Panc1 (cell line): ENCODE results near the gene ZYG11B. TPM values are rescaled to one million over a fixed set of nuclear protein-coding genes. Genes with fewer than 3 reads are reported as not detected.

Source experiments
- ATAC-seq: fragments of 200-7000 bp; cut with Tn5 transposase; 2 replicates; pipeline ENCODE4 v1.9.1; 2020; ENCODE audit warnings: mild to moderate bottlenecking, moderate library complexity
- BruUV-seq: library from RNA; stranded (reverse); fragments of 400-500 nt; replicated peaks from 2 replicates; lab custom pipeline; 2021; lab: Mats Ljungman, UMichigan
- CTCF ChIA-PET: fragments of 300-600 bp; sonication (Branson Sonifier 250); formaldehyde crosslinking; loops from one replicate; lab custom pipeline; 2022; ENCODE audit warnings: antibody characterized with exemption; lab: Charles Lee
- POLR2A ChIA-PET: fragments of 300-600 bp; sonication (Branson Sonifier 250); formaldehyde crosslinking; loops from one replicate; lab custom pipeline; 2022; ENCODE audit warnings: antibody characterized with exemption; lab: Charles Lee
- DNase-seq: peaks from one replicate; pipeline ENCODE4 v3.0.0-alpha.2; 2010; ENCODE audit warnings: low read depth, low spot score
- H3K27ac ChIP-seq: 2 replicates; pipeline ENCODE4 v1.5.1; 2011; ENCODE audit warnings: mild to moderate bottlenecking, low read length, inconsistent platforms
- H3K27me3 ChIP-seq: fragments of 200-500 bp; sonication (Bioruptor generic); 2 replicates; pipeline ENCODE4 v1.6.0; 2014; ENCODE audit warnings: low read length, inconsistent platforms; ENCODE audit not compliant: control insufficient read depth, insufficient read depth
- H3K36me3 ChIP-seq: fragments of 200-500 bp; sonication (Bioruptor generic); 2 replicates; pipeline ENCODE4 v1.5.1; 2014; ENCODE audit warnings: inconsistent platforms, mild to moderate bottlenecking, low read length, moderate library complexity; ENCODE audit not compliant: control insufficient read depth, insufficient read depth
- H3K4me1 ChIP-seq: 2 replicates; pipeline ENCODE4 v1.5.1; 2011; ENCODE audit warnings: inconsistent platforms, mild to moderate bottlenecking, low read length, moderate library complexity; ENCODE audit not compliant: control insufficient read depth, insufficient read depth
- H3K4me3 ChIP-seq, 2 experiments: 2 replicates each; pipeline ENCODE4 v1.5.1; 2011 to 2012; ENCODE audit warnings: low read depth in 2 of 2, low read length in 2 of 2, mild to moderate bottlenecking in 2 of 2, inconsistent platforms in 1 of 2, moderate library complexity in 1 of 2
- H3K9me3 ChIP-seq: fragments of 200-500 bp; sonication (Bioruptor generic); 2 replicates; pipeline ENCODE4 v1.5.1; 2014; ENCODE audit warnings: low read depth, mild to moderate bottlenecking, inconsistent platforms, low read length, moderate library complexity; ENCODE audit not compliant: control insufficient read depth, insufficient read depth
- POLR2AphosphoS5 ChIP-seq: IDR thresholded peaks from 2 replicates; pipeline ENCODE4 v1.6.1; 2012; ENCODE audit warnings: mild to moderate bottlenecking, low read depth, low read length, moderate library complexity
- SIN3A ChIP-seq: IDR thresholded peaks from 2 replicates; pipeline ENCODE4 v1.6.1; 2012; ENCODE audit warnings: low read depth, mild to moderate bottlenecking, low read length, moderate library complexity, borderline replicate concordance; ENCODE audit not compliant: insufficient read depth
- TCF7L2 ChIP-seq: IDR thresholded peaks from 2 replicates; pipeline ENCODE4 v1.6.1; 2011; ENCODE audit warnings: mild to moderate bottlenecking, low read depth, low read length, inconsistent platforms
- in situ Hi-C: cut with HindIII; loops from 2 replicates; pipeline ENCODE4 v1.10.0; 2016; ENCODE audit warnings: low sequenced_read_pairs, low pct_unique_long_range_greater_than_20kb
- intact Hi-C: fragments of 100-400 bp; cut with micrococcal nuclease; formaldehyde crosslinking; loops from one replicate; pipeline ENCODE4 v1.10.0; 2022; ENCODE audit not compliant: unreplicated experiment
- total RNA-seq: library from RNA; stranded (reverse); gene quantifications from one replicate; pipeline ENCODE4 v1.2.1, GENCODE V29; 2021; ENCODE audit not compliant: unreplicated experiment
- TF ChIP-seq, protein P1 (sequence below): fragments of 450-650 bp; IDR thresholded peaks from 2 replicates; pipeline ENCODE4 v1.5.1; 2017; ENCODE audit warnings: mild to moderate bottlenecking
- TF ChIP-seq, protein P2 (sequence below), 2 experiments: IDR thresholded peaks; 2 replicates each; pipeline ENCODE4 v1.6.1; 2011 to 2012; ENCODE audit warnings: low read depth in 2 of 2, control low read depth in 1 of 2, low read length in 1 of 2, mild to moderate bottlenecking in 1 of 2, moderate library complexity in 1 of 2; ENCODE audit not compliant: insufficient read depth in 1 of 2

The ZYG11B gene
- total RNA-seq, 1 experiment from 2014 or later: 30.7 TPM

DNA sequence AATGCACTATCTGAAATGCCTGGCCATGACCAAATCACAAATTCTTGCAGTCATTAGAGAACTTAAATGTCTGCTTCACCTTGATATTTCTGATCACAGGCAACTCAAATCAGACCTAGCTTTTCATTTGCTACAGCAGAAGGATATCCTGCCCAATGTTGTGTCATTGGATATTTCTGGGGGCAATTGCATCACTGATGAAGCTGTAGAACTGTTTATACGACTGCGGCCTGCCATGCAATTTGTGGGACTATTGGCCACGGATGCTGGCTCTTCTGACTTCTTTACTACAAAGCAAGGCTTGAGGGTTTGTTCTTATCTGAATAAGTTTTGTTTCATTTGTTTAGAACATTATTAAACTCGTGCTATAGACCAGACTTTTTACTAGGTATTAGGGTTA lies 131.2 kb downstream of the ZYG11B start:
- BruUV-seq: no TSS peak
- Histone ChIP-seq H3K27me3 (no peaks in the 10 kb centered on the region), H3K9me3 (no peaks in the 10 kb centered on the region), H3K27ac (no peak overlapping the region), H3K36me3 (no peaks in the 10 kb centered on the region), H3K4me1 (no peaks in the 10 kb centered on the region), H3K4me3 (no peak overlapping the region)
- CTCF ChIA-PET: no interaction called here
- DNase-seq (no peak), ATAC-seq (no peak)
- intact Hi-C loops: no loop called here
- in situ Hi-C loops: no loop called here
- TF ChIP-seq, protein P1, sequence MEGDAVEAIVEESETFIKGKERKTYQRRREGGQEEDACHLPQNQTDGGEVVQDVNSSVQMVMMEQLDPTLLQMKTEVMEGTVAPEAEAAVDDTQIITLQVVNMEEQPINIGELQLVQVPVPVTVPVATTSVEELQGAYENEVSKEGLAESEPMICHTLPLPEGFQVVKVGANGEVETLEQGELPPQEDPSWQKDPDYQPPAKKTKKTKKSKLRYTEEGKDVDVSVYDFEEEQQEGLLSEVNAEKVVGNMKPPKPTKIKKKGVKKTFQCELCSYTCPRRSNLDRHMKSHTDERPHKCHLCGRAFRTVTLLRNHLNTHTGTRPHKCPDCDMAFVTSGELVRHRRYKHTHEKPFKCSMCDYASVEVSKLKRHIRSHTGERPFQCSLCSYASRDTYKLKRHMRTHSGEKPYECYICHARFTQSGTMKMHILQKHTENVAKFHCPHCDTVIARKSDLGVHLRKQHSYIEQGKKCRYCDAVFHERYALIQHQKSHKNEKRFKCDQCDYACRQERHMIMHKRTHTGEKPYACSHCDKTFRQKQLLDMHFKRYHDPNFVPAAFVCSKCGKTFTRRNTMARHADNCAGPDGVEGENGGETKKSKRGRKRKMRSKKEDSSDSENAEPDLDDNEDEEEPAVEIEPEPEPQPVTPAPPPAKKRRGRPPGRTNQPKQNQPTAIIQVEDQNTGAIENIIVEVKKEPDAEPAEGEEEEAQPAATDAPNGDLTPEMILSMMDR: no peak
- TF ChIP-seq, protein P2, sequence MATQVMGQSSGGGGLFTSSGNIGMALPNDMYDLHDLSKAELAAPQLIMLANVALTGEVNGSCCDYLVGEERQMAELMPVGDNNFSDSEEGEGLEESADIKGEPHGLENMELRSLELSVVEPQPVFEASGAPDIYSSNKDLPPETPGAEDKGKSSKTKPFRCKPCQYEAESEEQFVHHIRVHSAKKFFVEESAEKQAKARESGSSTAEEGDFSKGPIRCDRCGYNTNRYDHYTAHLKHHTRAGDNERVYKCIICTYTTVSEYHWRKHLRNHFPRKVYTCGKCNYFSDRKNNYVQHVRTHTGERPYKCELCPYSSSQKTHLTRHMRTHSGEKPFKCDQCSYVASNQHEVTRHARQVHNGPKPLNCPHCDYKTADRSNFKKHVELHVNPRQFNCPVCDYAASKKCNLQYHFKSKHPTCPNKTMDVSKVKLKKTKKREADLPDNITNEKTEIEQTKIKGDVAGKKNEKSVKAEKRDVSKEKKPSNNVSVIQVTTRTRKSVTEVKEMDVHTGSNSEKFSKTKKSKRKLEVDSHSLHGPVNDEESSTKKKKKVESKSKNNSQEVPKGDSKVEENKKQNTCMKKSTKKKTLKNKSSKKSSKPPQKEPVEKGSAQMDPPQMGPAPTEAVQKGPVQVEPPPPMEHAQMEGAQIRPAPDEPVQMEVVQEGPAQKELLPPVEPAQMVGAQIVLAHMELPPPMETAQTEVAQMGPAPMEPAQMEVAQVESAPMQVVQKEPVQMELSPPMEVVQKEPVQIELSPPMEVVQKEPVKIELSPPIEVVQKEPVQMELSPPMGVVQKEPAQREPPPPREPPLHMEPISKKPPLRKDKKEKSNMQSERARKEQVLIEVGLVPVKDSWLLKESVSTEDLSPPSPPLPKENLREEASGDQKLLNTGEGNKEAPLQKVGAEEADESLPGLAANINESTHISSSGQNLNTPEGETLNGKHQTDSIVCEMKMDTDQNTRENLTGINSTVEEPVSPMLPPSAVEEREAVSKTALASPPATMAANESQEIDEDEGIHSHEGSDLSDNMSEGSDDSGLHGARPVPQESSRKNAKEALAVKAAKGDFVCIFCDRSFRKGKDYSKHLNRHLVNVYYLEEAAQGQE (IDR thresholded peaks at IDR 0.05; ENCODE audit: insufficient read depth in 1 of 2, low read depth in 2 of 2, low read length in 1 of 2): no peak
- no peak for TF ChIP-seq SIN3A
- no peak for TF ChIP-seq TCF7L2
- no peak for TF ChIP-seq POLR2AphosphoS5
- POLR2A ChIA-PET: interaction anchor here (0.6 kb wide), 1 partner anchor 10 kb away, joined by 7 read pairs; no protein-coding TSS in a partner anchor

DNA sequence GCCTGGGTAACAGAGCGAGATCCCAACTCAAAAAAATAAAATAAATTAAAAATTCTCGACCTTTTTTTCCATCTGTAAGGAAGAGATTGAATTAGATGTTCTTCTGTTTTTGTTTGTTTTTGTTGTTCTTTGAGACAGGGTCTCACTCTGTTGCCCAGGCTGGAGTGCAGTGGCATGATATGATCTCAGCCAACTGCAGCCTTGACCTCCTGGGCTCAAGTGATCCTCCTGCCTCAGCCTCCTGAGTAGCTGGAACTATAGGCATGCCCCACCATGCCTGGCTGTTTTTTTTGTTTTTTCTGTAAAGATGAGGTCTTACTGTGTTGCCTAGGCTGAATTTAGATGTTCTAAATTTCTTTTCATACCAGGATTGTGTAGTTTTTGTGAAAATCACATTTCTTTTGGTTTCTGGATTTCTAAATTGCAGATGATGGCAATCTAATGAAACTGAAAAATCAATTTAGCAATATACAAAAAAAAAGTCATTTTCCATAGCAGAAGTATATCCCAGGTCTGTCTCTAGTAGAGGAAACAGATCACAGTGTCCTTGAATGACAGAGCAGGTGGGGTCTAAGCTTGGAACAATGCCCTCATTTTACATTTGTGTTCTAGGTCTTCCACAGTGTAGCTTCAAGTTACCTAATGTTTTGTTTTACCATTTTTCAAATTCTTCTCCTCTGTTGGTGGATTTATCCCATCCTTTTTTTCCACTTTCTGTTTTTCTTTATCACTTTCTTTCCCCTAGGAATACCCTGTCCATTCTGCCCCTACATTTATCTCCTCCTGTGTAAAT lies 136.6 kb downstream of the ZYG11B start:
- H3K4me3 ChIP-seq: no peak overlapping the region
- H3K27ac ChIP-seq: no peak overlapping the region
- H3K4me1 ChIP-seq: no peaks in the 10 kb centered on the region
- TF ChIP-seq, protein P2 (IDR thresholded peaks at IDR 0.05; ENCODE audit: insufficient read depth in 1 of 2, low read depth in 2 of 2, low read length in 1 of 2): no peak
- TF ChIP-seq TCF7L2 (no peak), SIN3A (no peak), POLR2AphosphoS5 (no peak)
- TF ChIP-seq, protein P1: no peak
- H3K27me3 ChIP-seq: no peaks in the 10 kb centered on the region
- no peak for DNase-seq
- ATAC-seq: no peak
- intact Hi-C loops (no loop called here), in situ Hi-C loops (no loop called here)
- H3K36me3 ChIP-seq: no peaks in the 10 kb centered on the region
- ChIA-PET CTCF (no interaction called here), POLR2A (no interaction called here)
- H3K9me3 ChIP-seq: no peaks in the 10 kb centered on the region
- BruUV-seq: no TSS peak
